K562 (cell line): Measurements from ENCODE around the gene SEC11A. TPM values are rescaled to one million over a fixed set of nuclear protein-coding genes. Genes with fewer than 3 reads are reported as not detected.

ENCODE experiments used
- DPF2 ChIP-seq: fragments of 450-650 bp; IDR thresholded peaks from 2 replicates; pipeline ENCODE4 v1.6.1; 2016
- FUS ChIP-seq: fragments of 200-400 bp; formaldehyde crosslinking; optimal IDR thresholded peaks from 2 replicates; pipeline ENCODE3; 2017; ENCODE audit warnings: low read depth, low read length
- GABPB2 ChIP-seq: fragments of 250-450 bp; sonication (Bioruptor Pico); conservative IDR thresholded peaks from 2 replicates; pipeline ENCODE4 v1.5.1; 2021; ENCODE audit warnings: mild to moderate bottlenecking
- MTA3 ChIP-seq: fragments of 450-650 bp; formaldehyde crosslinking; IDR thresholded peaks from 2 replicates; pipeline ENCODE4 v1.6.1; 2017; ENCODE audit warnings: mild to moderate bottlenecking, borderline replicate concordance
- NEUROD1 ChIP-seq: fragments of 150-350 bp; IDR thresholded peaks from 2 replicates; pipeline ENCODE4 v1.6.1; 2014; ENCODE audit warnings: borderline replicate concordance, low read length, low read depth; ENCODE audit not compliant: partially characterized antibody
- PCBP1 ChIP-seq: fragments of 200-400 bp; formaldehyde crosslinking; IDR thresholded peaks from 2 replicates; pipeline ENCODE4 v1.6.1; 2018; ENCODE audit warnings: mild to moderate bottlenecking, low read depth, low read length; ENCODE audit not compliant: poor library complexity, severe bottlenecking
- POLR3G ChIP-seq: IDR thresholded peaks from 2 replicates; pipeline ENCODE4 v1.6.1; 2011; ENCODE audit not compliant: insufficient read length, insufficient replicate concordance; ENCODE audit errors: extremely low read depth
- STAT5A ChIP-seq: IDR thresholded peaks from 2 replicates; pipeline ENCODE4 v1.6.1; 2012; ENCODE audit warnings: low read length, inconsistent platforms, borderline replicate concordance
- XRCC3 ChIP-seq: fragments of 450-650 bp; IDR thresholded peaks from 2 replicates; pipeline ENCODE4 v1.6.1; 2017; ENCODE audit warnings: mild to moderate bottlenecking, moderate library complexity
- ZBTB1 ChIP-seq: sonication (generic); formaldehyde crosslinking; IDR thresholded peaks from 2 replicates; pipeline ENCODE4 v1.8.1; 2023; ENCODE audit warnings: missing genetic modification reagents, low read depth, mild to moderate bottlenecking, borderline replicate concordance
- ZBTB7A ChIP-seq: IDR thresholded peaks from 2 replicates; pipeline ENCODE4 v1.6.1; 2011; ENCODE audit warnings: low read depth, mild to moderate bottlenecking, low read length, moderate library complexity, borderline replicate concordance; ENCODE audit not compliant: control insufficient read depth
- ZNF146 ChIP-seq: IDR thresholded peaks from one replicate; pipeline ENCODE4 v1.6.1; 2018; ENCODE audit warnings: missing compliant biosample characterization; ENCODE audit not compliant: unreplicated experiment
- polyA plus RNA-seq, 8 experiments: library from polyadenylated mRNA; depleted of rRNA in 4 of 8; stranded (reverse) in 5 of 8; unstranded in 3 of 8; fragments of >200 nt; fragmentation: Nextera tagmentation in 2 of 8; fragmentation: Illumina TruSeq in 1 of 8; extraction: Ambion mirVana in 2 of 8; extraction: Trizol in 1 of 8; gene quantifications; 2 replicates each; pipeline versions ENCODE4 v1.2.1 to v1.2.3, GENCODE V29; 2011 to 2014; ENCODE audit warnings: inconsistent platforms in 1 of 8, missing spikeins in 1 of 8
- total RNA-seq, 7 experiments: library from RNA; depleted of rRNA in 6 of 7; stranded (reverse); fragments of >200 nt in 6 of 7; fragmentation: Illumina TruSeq in 2 of 7; extraction: Trizol in 2 of 7; gene quantifications; 2 replicates each; pipeline versions ENCODE4 v1.2.1 to v1.2.3, GENCODE V29; 2011 to 2021; ENCODE audit warnings: low replicate concordance in 1 of 7
- TF ChIP-seq, protein P1 (sequence below), 3 experiments: IDR thresholded peaks in 2 of 3; conservative IDR thresholded peaks in 1 of 3; 2 replicates each; pipeline ENCODE4 v1.5.1; 2011 to 2012; ENCODE audit warnings: low read length in 3 of 3, mild to moderate bottlenecking in 3 of 3, control low read depth in 2 of 3, improper control_type of control experiment in 1 of 3, inconsistent platforms in 1 of 3, low read depth in 1 of 3, mixed read lengths in 1 of 3, moderate library complexity in 1 of 3; ENCODE audit not compliant: insufficient read depth in 2 of 3
- TF ChIP-seq, protein P2 (sequence below): fragments of 450-650 bp; formaldehyde crosslinking; IDR thresholded peaks from 2 replicates; pipeline ENCODE4 v1.4.0; 2020; ENCODE audit warnings: mild to moderate bottlenecking, moderate library complexity
- TF ChIP-seq, protein P3 (sequence below): sonication (generic); formaldehyde crosslinking; IDR thresholded peaks from 2 replicates; pipeline ENCODE4 v1.8.0; 2022; ENCODE audit warnings: mild to moderate bottlenecking, missing genetic modification reagents
- TF ChIP-seq, protein P4 (sequence below): sonication (generic); formaldehyde crosslinking; IDR thresholded peaks from 2 replicates; pipeline ENCODE4 v1.8.0; 2022; ENCODE audit warnings: missing genetic modification reagents, mild to moderate bottlenecking, borderline replicate concordance
- TF ChIP-seq, protein P5 (sequence below): sonication (generic); formaldehyde crosslinking; IDR thresholded peaks from 2 replicates; pipeline ENCODE4 v1.8.0; 2022; ENCODE audit warnings: missing genetic modification reagents, mild to moderate bottlenecking, moderate library complexity, borderline replicate concordance
- TF ChIP-seq, protein P6 (sequence below), 2 experiments: fragments of 450-650 bp in 1 of 2; sonication (generic) in 1 of 2; formaldehyde crosslinking; conservative IDR thresholded peaks; 2 replicates each; pipeline versions ENCODE4 v1.4.0 to v1.8.1; 2020 to 2022; ENCODE audit warnings: mild to moderate bottlenecking in 1 of 2, missing genetic modification reagents in 1 of 2

The SEC11A gene
- total and polyA plus RNA-seq, 9 of the 15 experiments (the other 6 are each of a cell fraction or from before 2014, with no cell fraction given), result 175 to 310 (median 229) TPM

DNA sequence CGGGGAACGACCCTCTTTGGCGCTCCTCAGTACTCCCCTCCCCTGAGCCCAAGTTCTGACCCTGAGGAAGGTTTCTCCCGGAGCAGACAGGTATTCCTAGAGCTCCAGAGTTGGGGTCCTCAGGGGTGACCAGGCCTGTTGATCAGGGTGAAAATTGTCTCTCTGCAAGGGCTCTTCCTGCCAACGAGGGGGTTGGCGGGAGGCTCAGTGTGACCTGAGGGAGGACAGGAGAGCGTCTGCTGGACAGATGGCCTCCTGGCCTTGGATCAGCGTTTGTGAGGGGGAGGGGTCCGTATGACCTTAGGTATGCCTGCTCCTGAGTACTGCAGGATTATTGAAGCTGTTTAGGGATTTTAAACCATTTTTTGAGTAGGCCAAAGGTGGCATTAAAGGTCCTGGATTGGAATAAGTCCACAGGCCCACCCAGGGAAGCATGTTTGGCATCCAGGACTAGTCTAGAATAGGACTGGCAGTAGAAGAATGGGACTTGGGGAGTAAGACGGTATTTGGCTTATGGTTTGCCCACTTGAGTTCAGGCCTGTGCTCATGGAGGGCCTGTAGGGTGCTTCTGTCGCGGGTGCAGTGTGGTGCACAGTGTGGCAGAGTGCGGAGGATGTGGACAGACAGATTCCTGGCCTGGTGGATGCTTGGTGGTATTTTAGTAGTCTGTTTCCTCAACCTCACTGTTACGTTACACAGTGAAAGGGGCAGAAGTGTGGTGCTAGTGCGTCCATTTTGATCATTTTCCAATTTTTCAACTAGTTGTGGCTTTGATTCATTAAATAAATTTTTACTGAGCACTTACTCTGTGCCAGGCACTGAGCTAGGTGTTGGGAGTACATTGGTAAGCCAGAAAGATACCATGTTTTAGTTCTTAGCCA, 33.4 kb upstream of the SEC11A start (continued):
- TF ChIP-seq ZNF146 (CRISPR knock-in tag) (no peak), STAT5A (no peak), MTA3 (no peak), NEUROD1 (no peak), GABPB2 (CRISPR knock-in tag) (no peak), PCBP1 (no peak), ZBTB7A (peak; percentile 23; the same call in 1 of the 2 replicates), ZBTB1 (CRISPR knock-in tag) (no peak), XRCC3 (no peak), FUS (no peak), DPF2 (no peak), POLR3G (no peak)
- TF ChIP-seq, protein P1, sequence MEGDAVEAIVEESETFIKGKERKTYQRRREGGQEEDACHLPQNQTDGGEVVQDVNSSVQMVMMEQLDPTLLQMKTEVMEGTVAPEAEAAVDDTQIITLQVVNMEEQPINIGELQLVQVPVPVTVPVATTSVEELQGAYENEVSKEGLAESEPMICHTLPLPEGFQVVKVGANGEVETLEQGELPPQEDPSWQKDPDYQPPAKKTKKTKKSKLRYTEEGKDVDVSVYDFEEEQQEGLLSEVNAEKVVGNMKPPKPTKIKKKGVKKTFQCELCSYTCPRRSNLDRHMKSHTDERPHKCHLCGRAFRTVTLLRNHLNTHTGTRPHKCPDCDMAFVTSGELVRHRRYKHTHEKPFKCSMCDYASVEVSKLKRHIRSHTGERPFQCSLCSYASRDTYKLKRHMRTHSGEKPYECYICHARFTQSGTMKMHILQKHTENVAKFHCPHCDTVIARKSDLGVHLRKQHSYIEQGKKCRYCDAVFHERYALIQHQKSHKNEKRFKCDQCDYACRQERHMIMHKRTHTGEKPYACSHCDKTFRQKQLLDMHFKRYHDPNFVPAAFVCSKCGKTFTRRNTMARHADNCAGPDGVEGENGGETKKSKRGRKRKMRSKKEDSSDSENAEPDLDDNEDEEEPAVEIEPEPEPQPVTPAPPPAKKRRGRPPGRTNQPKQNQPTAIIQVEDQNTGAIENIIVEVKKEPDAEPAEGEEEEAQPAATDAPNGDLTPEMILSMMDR (IDR thresholded peaks at IDR 0.05 in 2 of 3, conservative IDR thresholded peaks at IDR 0.05 in 1 of 3; ENCODE audit: insufficient read depth in 2 of 3, low read depth in 1 of 3, low read length in 3 of 3), result no peak
- TF ChIP-seq, protein P2, sequence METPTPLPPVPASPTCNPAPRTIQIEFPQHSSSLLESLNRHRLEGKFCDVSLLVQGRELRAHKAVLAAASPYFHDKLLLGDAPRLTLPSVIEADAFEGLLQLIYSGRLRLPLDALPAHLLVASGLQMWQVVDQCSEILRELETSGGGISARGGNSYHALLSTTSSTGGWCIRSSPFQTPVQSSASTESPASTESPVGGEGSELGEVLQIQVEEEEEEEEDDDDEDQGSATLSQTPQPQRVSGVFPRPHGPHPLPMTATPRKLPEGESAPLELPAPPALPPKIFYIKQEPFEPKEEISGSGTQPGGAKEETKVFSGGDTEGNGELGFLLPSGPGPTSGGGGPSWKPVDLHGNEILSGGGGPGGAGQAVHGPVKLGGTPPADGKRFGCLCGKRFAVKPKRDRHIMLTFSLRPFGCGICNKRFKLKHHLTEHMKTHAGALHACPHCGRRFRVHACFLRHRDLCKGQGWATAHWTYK (CRISPR knock-in tag), result no peak
- TF ChIP-seq, protein P3, sequence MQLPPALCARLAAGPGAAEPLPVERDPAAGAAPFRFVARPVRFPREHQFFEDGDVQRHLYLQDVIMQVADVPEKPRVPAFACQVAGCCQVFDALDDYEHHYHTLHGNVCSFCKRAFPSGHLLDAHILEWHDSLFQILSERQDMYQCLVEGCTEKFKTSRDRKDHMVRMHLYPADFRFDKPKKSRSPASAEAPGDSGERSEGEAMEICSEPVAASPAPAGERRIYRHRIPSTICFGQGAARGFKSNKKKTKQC (CRISPR knock-in tag), result no peak
- TF ChIP-seq, protein P4, sequence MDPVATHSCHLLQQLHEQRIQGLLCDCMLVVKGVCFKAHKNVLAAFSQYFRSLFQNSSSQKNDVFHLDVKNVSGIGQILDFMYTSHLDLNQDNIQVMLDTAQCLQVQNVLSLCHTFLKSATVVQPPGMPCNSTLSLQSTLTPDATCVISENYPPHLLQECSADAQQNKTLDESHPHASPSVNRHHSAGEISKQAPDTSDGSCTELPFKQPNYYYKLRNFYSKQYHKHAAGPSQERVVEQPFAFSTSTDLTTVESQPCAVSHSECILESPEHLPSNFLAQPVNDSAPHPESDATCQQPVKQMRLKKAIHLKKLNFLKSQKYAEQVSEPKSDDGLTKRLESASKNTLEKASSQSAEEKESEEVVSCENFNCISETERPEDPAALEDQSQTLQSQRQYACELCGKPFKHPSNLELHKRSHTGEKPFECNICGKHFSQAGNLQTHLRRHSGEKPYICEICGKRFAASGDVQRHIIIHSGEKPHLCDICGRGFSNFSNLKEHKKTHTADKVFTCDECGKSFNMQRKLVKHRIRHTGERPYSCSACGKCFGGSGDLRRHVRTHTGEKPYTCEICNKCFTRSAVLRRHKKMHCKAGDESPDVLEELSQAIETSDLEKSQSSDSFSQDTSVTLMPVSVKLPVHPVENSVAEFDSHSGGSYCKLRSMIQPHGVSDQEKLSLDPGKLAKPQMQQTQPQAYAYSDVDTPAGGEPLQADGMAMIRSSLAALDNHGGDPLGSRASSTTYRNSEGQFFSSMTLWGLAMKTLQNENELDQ (CRISPR knock-in tag), result no peak; the same call in 1 of the 2 replicates
- TF ChIP-seq, protein P5, sequence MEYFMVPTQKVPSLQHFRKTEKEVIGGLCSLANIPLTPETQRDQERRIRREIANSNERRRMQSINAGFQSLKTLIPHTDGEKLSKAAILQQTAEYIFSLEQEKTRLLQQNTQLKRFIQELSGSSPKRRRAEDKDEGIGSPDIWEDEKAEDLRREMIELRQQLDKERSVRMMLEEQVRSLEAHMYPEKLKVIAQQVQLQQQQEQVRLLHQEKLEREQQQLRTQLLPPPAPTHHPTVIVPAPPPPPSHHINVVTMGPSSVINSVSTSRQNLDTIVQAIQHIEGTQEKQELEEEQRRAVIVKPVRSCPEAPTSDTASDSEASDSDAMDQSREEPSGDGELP, result 0 out of 2 replicates have a peak, but pooled peaks have one; percentile 17
- TF ChIP-seq, protein P6, sequence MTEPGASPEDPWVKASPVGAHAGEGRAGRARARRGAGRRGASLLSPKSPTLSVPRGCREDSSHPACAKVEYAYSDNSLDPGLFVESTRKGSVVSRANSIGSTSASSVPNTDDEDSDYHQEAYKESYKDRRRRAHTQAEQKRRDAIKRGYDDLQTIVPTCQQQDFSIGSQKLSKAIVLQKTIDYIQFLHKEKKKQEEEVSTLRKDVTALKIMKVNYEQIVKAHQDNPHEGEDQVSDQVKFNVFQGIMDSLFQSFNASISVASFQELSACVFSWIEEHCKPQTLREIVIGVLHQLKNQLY (CRISPR knock-in tag; conservative IDR thresholded peaks at IDR 0.05), result no peak
